Osteocyte (in vitro differentiated cells): ENCODE measurements around the gene SV2A. TPM values are rescaled to one million over a fixed set of nuclear protein-coding genes. Genes with fewer than 3 reads are reported as not detected.

Source experiments
- DNase-seq: peaks from one replicate; pipeline ENCODE4 v3.0.0; 2021; ENCODE audit warnings: mixed read lengths; ENCODE audit not compliant: unreplicated experiment; ENCODE audit errors: extremely low spot score
- H3K27ac Mint-ChIP-seq: one replicate; pipeline ENCODE4 v1.8.0; 2021; ENCODE audit warnings: mild to moderate bottlenecking, mixed read lengths; ENCODE audit not compliant: unreplicated experiment
- H3K27me3 Mint-ChIP-seq: one replicate; pipeline ENCODE4 v1.8.0; 2021; ENCODE audit warnings: mixed read lengths; ENCODE audit not compliant: unreplicated experiment
- H3K36me3 Mint-ChIP-seq: one replicate; pipeline ENCODE4 v1.8.0; 2021; ENCODE audit warnings: mixed read lengths; ENCODE audit not compliant: unreplicated experiment
- H3K4me1 Mint-ChIP-seq: one replicate; pipeline ENCODE4 v1.8.0; 2021; ENCODE audit warnings: mixed read lengths; ENCODE audit not compliant: unreplicated experiment
- H3K4me3 Mint-ChIP-seq: one replicate; pipeline ENCODE4 v1.8.0; 2021; ENCODE audit warnings: mild to moderate bottlenecking, moderate library complexity, mixed read lengths; ENCODE audit not compliant: unreplicated experiment
- H3K9me3 Mint-ChIP-seq: one replicate; pipeline ENCODE4 v1.8.0; 2021; ENCODE audit warnings: mixed read lengths; ENCODE audit not compliant: unreplicated experiment
- total RNA-seq: library from RNA; stranded (reverse); gene quantifications from 2 replicates; pipeline ENCODE4 v1.2.1, GENCODE V29; 2021
- TF ChIP-seq, protein P1 (sequence below): fragments of 200-600 bp; sonication (generic); IDR thresholded peaks from 2 replicates; pipeline ENCODE4 v1.5.0; 2021; ENCODE audit warnings: antibody characterized with exemption, mild to moderate bottlenecking, moderate library complexity

SV2A gene
- total RNA-seq, 1 donor from 2014 or later = 16.7 TPM

DNA sequence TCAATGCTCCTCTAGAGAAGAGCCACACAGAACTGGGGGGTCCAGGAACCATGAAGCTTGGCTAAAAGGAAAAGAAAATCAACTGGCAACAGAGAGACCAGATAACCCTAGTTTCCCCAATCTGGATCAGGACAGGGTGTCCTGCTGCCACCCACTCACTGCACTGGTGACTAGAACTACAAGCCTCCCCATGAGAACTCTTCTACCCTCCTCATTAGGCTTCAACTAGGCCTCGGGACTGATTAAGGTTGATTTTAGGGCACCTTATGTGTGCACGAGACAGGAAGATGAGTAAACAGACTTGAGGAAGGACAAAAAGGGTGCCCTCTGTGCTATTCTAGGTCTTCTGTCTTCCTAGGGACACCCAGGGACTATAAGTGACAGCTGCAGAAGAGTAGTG lies 12.2 kb upstream of the SV2A start:
- no peak overlapping the region for H3K4me3 Mint-ChIP-seq
- no peak for DNase-seq
- TF ChIP-seq, protein P1, sequence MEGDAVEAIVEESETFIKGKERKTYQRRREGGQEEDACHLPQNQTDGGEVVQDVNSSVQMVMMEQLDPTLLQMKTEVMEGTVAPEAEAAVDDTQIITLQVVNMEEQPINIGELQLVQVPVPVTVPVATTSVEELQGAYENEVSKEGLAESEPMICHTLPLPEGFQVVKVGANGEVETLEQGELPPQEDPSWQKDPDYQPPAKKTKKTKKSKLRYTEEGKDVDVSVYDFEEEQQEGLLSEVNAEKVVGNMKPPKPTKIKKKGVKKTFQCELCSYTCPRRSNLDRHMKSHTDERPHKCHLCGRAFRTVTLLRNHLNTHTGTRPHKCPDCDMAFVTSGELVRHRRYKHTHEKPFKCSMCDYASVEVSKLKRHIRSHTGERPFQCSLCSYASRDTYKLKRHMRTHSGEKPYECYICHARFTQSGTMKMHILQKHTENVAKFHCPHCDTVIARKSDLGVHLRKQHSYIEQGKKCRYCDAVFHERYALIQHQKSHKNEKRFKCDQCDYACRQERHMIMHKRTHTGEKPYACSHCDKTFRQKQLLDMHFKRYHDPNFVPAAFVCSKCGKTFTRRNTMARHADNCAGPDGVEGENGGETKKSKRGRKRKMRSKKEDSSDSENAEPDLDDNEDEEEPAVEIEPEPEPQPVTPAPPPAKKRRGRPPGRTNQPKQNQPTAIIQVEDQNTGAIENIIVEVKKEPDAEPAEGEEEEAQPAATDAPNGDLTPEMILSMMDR = no peak
- peaks cover 33% of the 10 kb centered on the region for H3K4me1 Mint-ChIP-seq
- peaks cover 29% of the 10 kb centered on the region for H3K36me3 Mint-ChIP-seq
- no peaks in the 10 kb centered on the region for H3K9me3 Mint-ChIP-seq
- H3K27ac Mint-ChIP-seq = no peak overlapping the region
- H3K27me3 Mint-ChIP-seq = no peaks in the 10 kb centered on the region

DNA sequence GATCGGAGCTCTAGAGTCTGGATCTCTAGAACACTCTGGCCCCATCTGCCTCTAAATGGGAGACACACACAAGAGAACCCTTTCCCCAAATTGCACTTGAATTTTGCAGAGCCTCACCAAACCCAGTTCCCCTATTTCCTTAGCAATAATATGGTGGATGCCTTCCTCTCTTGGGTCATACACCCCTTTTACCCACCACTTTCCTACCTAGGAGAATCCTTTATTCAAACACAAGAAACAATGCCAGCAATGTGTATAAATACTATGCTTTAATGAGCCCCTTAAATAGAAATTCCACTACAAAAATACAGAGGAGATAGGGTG lies 10.7 kb upstream of the SV2A start:
- TF ChIP-seq, protein P1 = no peak
- Mint-ChIP-seq H3K9me3 (no peaks in the 10 kb centered on the region), H3K4me3 (peak overlapping the region; percentile 95), H3K27me3 (no peaks in the 10 kb centered on the region), H3K27ac (peak overlapping the region; percentile 98), H3K36me3 (peaks cover 38% of the 10 kb centered on the region), H3K4me1 (peaks cover 36% of the 10 kb centered on the region)
- no peak for DNase-seq

DNA sequence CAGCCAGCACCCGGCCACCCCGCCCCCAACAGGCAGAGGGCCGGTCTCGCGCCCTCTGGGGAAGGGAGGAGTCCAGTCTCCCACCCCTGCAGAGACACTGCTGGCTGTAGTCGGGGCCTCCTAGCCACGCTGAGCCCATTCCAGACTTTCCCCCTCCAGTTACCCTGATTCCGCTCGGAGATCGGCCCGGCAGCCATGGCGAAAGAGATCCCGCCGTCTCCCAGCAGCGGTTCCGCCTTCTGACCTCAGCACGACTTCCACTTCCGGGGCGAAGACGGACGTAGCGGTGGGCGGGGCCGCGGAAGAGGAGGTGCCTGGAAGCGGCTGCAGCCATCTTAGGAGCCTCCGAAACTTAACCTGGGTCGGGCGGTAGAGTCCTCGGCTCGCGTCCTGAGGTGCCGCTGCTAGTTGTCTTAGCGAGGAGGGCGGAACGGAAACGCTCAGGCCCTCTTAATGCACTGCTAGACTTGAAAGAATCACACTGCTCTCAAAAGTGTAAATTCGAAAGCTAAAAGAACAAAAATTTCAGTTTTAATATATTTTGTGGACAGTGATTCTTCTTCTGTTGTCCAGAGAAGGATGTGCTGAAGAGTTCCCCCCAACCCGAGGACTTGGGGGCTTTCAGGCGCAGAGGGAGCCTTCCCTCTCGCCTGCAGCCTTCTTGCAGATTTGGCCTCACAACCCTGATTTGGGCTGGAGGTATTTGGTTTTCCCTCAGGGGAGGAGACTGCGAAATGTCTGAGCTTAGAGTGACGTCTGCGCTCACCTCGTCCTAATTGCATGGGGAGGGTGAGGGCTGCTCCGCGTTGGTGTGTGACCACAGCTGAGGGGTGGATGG lies 10.1 kb upstream of the SV2A start, which contains the start of gene SF3B4:
TSS of gene SF3B4 (minus strand) at position 241 of the 838 bp plus-strand sequence. CDS start at position 197, 44 bp downstream.
- H3K36me3 Mint-ChIP-seq = peaks cover 43% of the 10 kb centered on the region
- peak within 1 kb of the TSS; percentile 98 for H3K27ac Mint-ChIP-seq
- no peaks in the 10 kb centered on the region for H3K27me3 Mint-ChIP-seq
- peaks cover 36% of the 10 kb centered on the region for H3K4me1 Mint-ChIP-seq
- peak within 1 kb of the TSS; percentile 95 for H3K4me3 Mint-ChIP-seq
- H3K9me3 Mint-ChIP-seq = no peaks in the 10 kb centered on the region
- TF ChIP-seq, protein P1 = no peak
- peak; percentile 97 for DNase-seq

DNA sequence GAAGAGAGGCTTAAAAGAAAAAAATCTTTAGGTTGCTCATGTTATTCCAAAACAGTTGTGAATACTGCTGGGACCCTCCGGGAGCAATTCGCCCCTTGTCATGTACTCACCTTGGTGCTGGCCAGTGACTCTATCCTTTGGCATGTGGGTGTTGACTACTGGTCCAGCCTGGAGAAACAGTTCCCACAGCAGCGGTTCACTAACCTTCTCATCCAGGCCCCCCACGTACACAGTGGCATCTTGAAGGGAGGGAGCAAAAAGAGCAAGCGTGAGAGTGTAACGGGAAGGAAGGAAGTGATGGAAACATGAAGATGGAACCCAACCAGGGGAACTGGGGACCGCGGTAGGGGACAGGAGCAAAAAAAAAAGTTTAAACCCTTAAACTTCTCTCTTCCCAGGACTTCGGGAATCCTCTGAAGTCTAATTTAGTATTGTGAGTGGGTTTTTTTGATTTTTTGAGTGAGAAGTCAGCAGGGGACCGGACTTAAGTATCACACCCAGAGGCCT lies 9.5 kb upstream of the SV2A start:
- Mint-ChIP-seq H3K4me1 (peaks cover 36% of the 10 kb centered on the region), H3K36me3 (peaks cover 47% of the 10 kb centered on the region)
- no peak for DNase-seq

DNA sequence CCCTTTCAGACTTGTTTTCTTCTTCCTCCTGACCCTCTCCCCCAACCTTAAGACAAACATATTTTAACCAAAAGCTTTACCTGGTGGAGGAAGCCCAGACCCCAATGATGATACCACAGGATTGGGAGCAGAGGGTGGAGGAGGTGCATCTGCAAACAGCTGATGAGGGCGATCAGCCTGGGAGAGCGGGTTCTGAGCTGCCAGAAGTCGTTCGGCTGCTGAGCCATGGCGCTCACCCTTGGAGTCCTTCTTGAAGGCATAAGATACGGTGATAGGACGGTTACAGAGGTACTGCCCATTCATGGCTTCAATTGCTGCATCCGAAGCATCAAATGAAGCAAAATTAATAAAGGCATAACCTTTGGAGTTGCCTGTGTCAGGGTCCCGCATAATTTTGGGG lies 8.7 kb upstream of the SV2A start:
- DNase-seq = no peak
- Mint-ChIP-seq H3K27ac (no peak overlapping the region), H3K9me3 (no peaks in the 10 kb centered on the region)

More for the DNA sequence above, 9.5 kb upstream of the SV2A start:
- TF ChIP-seq, protein P1 = no peak
- H3K27ac Mint-ChIP-seq = peak overlapping the region; percentile 98
- H3K27me3 Mint-ChIP-seq = no peaks in the 10 kb centered on the region
- H3K9me3 Mint-ChIP-seq = no peaks in the 10 kb centered on the region
- H3K4me3 Mint-ChIP-seq = peak overlapping the region; percentile 95

More for the DNA sequence above, 8.7 kb upstream of the SV2A start:
- Mint-ChIP-seq H3K27me3 (no peaks in the 10 kb centered on the region), H3K36me3 (peaks cover 42% of the 10 kb centered on the region), H3K4me1 (peaks cover 31% of the 10 kb centered on the region), H3K4me3 (peak overlapping the region; percentile 95)
- TF ChIP-seq, protein P1 = no peak
